ENCODE measurements around the gene KCNK13.

- TF ChIP-seq POLR2A (IDR thresholded peaks at IDR 0.05; ENCODE audit: low read length) (no peak), GATA1 (IDR thresholded peaks at IDR 0.05; ENCODE audit: low read depth, low read length) (no peak)
These were observed 33.3 kb downstream of the KCNK13 start for GRCh38 chr14:90095096-90095495.
